ENCODE results near the gene RPAIN. TPM values are rescaled to one million over a fixed set of nuclear protein-coding genes. Genes with fewer than 3 reads are reported as not detected.
A peak's percentile ranks its signal among the peaks of the same experiment; 100 is the strongest.
"Not testable (repeated sequence)": the region's sequence is repeated elsewhere in the genome, so short reads cannot be mapped to it uniquely, and the experiment has no call there.

RPAIN gene
- total RNA-seq, 1 experiment from 2014 or later: 43.2 TPM

- DNase-seq (ENCODE audit: low spot score): no peak
Observed at GRCh38 chr17:5429191-5429887, 9.4 kb downstream of the RPAIN start.

- no peak for DNase-seq (ENCODE audit: low spot score)
Observed at GRCh38 chr17:5430413-5430999, 10.5 kb downstream of the RPAIN start.

DNA sequence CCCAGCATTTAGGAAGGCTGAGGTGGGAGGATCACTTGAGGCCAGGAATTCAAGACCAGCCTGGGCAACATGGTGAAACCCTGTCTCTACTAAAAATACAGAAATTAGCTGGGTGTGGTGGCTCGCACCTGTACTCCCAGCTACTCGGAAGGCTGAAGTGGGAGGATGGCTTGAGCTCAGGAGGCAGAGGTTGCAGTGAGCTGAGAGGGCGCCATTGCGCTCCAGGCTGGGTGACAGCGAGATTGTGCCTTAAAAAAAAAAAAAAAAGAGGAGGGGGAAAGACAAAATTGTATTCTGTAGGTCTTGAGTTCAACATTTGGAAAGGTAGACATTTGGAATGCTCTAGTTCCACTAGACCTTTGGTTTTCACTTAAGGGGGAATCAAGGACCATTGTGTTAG is 11.3 kb downstream of the RPAIN start:
- DNase-seq (ENCODE audit: low spot score): not testable (repeated sequence)

GRCh38 chr17:5431949-5432556 is 12.1 kb downstream of the RPAIN start:
- no peak for DNase-seq (ENCODE audit: low spot score)

DNA sequence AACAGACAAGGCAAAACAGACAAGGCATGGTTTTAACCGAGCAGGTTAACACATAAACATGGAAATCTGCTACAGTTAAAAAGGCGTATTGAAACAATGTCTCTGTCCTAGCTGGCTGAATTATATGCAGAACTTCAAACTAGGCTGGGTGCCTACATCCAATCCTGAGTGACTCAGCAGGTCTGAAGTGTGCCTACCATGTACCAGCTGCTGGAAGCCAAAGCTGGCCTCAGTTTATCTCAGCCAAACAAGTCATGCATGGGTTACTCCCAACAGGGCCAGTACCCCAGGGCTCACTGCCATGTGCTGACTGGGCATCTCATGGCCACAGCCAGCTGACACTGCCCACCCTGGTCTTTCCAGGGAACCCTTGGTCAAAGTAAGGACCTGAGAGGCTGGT is 15.0 kb downstream of the RPAIN start:
- no peak for DNase-seq (ENCODE audit: low spot score)

DNA sequence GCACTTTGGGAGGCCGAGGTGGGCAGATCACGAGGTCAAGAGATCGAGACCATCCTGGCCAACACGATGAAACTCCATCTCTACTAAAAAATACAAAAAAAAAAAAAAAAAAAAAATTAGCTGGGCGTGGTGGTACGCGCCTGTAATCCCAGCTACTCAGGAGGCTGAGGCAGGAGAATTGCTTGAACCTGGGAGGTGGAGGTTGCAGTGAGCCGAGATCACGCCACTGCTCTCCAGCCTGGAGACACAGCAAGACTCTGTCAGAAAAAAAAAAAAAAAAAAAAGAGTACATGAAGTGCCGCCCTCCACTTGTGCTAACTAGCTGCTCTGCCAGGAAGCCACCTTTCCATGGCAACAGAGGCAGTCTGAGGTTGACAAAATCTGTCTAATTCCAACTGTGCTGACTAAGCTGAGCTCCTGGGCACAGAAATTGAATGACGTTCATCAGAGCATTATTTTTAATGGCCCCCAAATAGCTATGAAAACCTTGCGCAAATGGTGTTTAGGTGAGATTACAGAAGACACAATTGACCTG is 15.9 kb downstream of the RPAIN start:
- not testable (repeated sequence) for DNase-seq (ENCODE audit: low spot score)

- no peak for DNase-seq (ENCODE audit: low spot score)
Observed at GRCh38 chr17:5437721-5438317, 17.8 kb downstream of the RPAIN start.

DNA sequence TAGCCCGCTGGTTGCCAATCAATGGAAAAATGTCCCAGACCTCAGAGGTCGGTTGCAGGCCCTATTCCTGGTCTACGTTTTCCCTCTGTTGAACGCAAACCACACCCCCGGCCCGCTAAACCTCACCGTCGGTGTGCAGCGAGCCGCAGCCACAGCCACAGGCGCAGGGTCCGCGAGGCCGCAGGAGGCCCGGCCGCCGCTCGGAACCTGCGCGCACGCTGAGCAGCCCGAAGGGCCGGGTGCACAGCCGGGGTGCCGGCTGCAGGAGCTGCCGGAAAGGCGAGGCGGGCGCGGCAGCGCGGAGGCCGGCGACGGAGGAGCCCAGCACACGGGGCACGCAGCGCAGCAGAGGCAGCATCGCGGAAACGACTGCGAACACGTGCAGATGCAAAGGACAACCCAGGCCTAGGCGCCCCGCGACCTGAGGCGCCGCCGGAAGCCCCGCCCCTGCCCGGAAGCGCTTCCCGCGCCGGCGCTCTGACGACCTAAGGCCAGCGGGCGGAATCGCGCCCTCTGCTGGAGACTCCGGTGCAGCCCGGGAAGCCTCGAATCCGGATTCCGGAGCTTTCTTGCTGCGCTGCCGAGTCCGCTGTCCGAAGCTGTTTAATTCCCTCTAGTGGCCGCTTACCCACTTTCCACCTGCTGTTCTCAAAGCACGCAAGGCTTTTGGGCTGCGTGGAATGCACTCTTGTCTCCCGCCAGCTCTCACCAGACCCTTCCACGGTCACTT is 18.9 kb downstream of the RPAIN start, which contains the start of gene C1QBP:
TSS of gene C1QBP (minus strand) at position 440 of the 730 bp plus-strand sequence. CDS start at position 358, 82 bp downstream.
- DNase-seq (ENCODE audit: low spot score): peak; percentile 71

GRCh38 chr17:5439446-5439764 is 19.4 kb downstream of the RPAIN start:
- DNase-seq (ENCODE audit: low spot score): no peak

DNA sequence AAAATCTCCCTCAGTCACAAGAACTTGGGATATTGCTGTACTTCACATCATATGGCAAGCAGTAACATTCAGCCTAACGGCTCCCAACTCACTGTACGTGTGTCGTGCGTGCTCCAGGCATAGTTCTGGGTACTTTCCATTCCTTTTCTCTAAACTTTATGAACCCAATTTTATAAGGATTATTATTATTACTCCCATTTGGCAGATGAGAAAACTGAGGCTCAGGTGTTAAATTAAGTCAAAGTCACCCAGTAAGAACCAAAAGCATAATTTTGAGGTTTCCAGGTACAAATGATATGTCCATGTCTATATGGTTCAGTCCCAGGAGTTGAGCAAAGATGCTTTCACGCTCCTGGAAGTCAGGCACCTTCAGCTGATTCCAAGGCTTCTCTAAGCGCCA is 23.7 kb downstream of the RPAIN start:
- no peak for DNase-seq (ENCODE audit: low spot score)

DNA sequence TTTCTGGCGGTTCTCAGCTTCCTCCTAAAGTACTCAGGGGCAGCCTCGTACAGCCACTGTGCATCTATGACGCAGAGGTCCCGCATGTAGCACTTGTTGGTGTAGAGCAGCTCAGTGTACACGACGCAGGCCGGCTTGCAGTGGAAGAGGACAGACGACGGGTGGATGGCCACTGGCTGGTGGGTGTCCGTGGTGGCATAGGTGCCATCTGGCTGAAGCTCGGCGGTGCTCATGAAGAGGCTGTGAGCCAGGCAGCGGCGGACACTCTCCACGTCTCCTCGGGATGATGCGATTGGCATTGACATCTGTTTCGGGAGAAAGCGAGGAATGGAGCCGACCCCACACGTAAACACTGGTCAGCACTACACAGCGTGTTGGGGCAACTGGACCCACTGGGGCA is 24.2 kb downstream of the RPAIN start:
- DNase-seq (ENCODE audit: low spot score): no peak

- no peak for DNase-seq (ENCODE audit: low spot score)
Observed at GRCh38 chr17:5446786-5447185, 26.8 kb downstream of the RPAIN start.

DNA sequence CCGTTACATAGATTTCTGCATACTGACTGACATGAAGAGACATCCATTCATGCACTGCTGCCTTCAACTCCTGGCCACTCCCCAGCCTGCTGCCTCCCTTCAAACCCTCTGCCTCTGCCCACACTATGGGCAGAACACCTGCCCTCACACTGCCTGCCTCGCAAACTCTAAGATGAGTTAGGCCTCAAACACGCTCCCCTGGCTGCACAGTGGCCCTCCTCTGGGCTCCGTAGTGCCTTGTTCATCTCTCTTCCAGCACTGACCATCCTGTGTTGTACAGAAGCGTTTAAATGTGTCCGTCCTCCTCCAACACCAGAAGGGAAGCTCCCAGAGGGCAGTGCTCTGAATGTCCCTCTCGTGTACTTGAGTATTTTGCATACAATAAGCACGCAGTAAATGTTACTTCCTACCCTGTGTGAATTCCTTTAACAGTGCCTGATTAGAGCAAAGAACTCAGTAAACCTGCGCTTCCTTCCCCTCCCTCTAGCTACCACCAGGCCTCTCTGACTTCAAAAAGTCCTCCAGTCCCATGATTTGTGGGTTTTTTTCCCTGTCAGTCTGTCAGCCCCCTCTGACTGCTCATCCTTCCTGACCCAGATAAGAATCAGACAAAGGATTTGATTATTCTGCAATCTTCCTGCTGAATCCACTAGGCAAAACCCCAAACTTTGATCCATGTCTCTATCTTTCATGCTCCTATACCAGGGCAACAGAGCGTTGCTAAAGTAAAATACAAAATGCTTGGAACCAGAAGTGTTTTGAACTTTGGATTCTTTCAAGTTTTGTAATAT is 44.9 kb downstream of the RPAIN start:
- no peak for DNase-seq (ENCODE audit: low spot score)

GRCh38 chr17:5466295-5466694 is 46.3 kb downstream of the RPAIN start:
- no peak for DNase-seq (ENCODE audit: low spot score)

- no peak for DNase-seq (ENCODE audit: low spot score)
Observed at GRCh38 chr17:5467416-5467815, 47.4 kb downstream of the RPAIN start.

DNA sequence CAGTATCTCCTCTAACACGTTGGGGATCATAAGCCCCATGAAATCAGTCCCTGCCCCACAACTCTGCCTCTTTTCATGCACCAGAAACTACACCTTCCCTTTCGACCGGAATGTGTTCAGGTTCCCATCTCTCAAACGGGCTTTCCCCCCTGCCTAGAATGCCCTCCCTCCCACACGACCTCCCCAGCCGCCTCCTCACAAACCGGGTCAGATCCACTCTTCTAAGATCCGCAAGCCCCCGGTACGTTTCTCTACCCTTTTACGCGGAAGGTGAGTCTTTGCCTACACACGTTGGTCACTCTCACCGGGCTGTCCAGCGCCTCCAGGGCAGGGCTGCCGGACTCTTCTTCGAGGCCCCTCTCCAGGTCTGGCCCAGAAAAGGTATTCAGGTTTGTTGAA is 48.1 kb downstream of the RPAIN start:
- no peak for DNase-seq (ENCODE audit: low spot score)

- DNase-seq (ENCODE audit: low spot score): no peak
Observed at GRCh38 chr17:5472511-5472910, 52.5 kb downstream of the RPAIN start.

DNA sequence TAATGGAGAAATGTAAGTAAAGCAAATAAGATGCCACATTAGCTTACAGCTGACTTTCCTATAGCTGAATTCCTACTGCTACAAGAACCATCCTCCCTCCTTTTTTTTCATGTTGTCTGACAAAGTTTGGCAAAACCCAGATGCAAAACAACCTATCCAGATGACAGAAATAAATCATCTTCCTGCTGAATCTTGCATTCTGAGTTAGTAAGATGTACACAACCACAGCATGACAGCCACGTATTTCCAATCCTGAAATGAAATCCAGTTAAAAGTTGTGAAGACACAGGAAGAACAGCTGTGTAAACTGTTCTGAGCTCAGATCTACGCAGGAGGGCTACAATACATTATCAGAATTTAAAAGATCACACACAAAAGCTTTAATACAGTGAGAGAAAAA is 53.9 kb downstream of the RPAIN start:
- DNase-seq (ENCODE audit: low spot score): no peak

DNA sequence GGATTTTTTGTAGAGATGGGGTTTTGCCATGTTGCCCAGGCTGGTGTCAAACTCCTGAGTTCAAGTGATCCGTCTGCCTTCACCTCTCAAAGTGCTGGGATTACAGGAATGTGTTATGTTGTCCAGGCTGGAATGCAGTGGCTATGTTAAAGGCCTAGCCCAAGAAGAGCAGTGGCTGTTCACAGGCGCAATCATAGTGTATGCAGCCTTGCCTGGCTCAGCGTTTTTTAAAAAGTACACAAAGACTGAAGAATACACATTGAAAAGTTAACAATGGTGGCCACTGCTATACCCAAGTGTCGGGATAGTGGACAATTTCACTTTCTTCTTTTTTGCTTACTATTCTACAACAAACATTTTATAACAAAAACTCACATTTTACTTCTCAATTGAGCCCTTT is 59.0 kb downstream of the RPAIN start:
- no peak for DNase-seq (ENCODE audit: low spot score)

- no peak for DNase-seq (ENCODE audit: low spot score)
Observed at GRCh38 chr17:5480962-5481361, 61.0 kb downstream of the RPAIN start.

DNA sequence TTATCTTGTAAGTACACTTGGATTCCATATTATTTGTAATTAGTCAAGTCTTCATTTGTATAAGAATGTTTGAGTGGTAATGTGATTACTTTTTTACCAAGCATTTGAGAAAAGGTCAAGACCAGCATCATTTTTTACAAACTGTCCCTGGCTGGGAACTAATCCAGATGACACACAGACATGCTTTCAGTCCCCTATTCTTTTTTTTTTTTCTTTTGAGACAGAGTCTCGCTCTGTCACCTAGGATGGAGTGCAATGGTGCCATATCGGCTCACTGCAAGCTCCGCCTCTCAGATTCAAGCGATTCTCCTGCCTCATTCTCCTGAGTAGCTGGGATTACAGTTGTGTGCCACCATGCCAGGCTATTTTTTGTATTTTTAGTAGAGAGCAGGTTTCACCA is 61.5 kb downstream of the RPAIN start:
- DNase-seq (ENCODE audit: low spot score): no peak

All from H4 (cell line).